Measurements from ENCODE around the gene WDTC1.

The WDTC1 gene

GRCh38 chr1:27339213-27339612 is 104.8 kb downstream of the WDTC1 start:
- no peak for DNase-seq

GRCh38 chr1:27341525-27342252 is 107.3 kb downstream of the WDTC1 start, which contains the start of gene SYTL1:
TSS of gene SYTL1 (plus strand) at chr1:27342022. CDS start at chr1:27345335, 3,313 bp downstream.
- peak; percentile 65 for DNase-seq

GRCh38 chr1:27342391-27342777 is 108.0 kb downstream of the WDTC1 start:
- DNase-seq: no peak

- DNase-seq: peak; percentile 37
Measured at GRCh38 chr1:27342778-27343638, 108.6 kb downstream of the WDTC1 start.

- no peak for DNase-seq
Measured at GRCh38 chr1:27343639-27344025, 109.2 kb downstream of the WDTC1 start.

GRCh38 chr1:27345272-27345671 is 110.8 kb downstream of the WDTC1 start:
- no peak for DNase-seq

GRCh38 chr1:27346357-27346756 is 111.9 kb downstream of the WDTC1 start:
- DNase-seq: no peak

- no peak for DNase-seq
Measured at GRCh38 chr1:27346991-27347624, 112.7 kb downstream of the WDTC1 start.

- DNase-seq: no peak
Measured at GRCh38 chr1:27348861-27349783, 114.7 kb downstream of the WDTC1 start.

- no peak for DNase-seq
Measured at GRCh38 chr1:27349784-27350662, 115.6 kb downstream of the WDTC1 start.

- no peak for DNase-seq
Measured at GRCh38 chr1:27350663-27351540, 116.5 kb downstream of the WDTC1 start.

GRCh38 chr1:27351541-27352107 is 117.2 kb downstream of the WDTC1 start:
- no peak for DNase-seq

- DNase-seq: no peak
Measured at GRCh38 chr1:27353166-27353565, 118.7 kb downstream of the WDTC1 start.

- DNase-seq: no peak
Measured at GRCh38 chr1:27353629-27354028, 119.2 kb downstream of the WDTC1 start.

- no peak for DNase-seq
Measured at GRCh38 chr1:27355683-27356082, 121.3 kb downstream of the WDTC1 start.

- DNase-seq: no peak
Measured at GRCh38 chr1:27356277-27356618, 121.8 kb downstream of the WDTC1 start.

GRCh38 chr1:27356619-27357280 is 122.3 kb downstream of the WDTC1 start:
- no peak for DNase-seq

GRCh38 chr1:27357281-27358037 is 123.0 kb downstream of the WDTC1 start:
- DNase-seq: peak; percentile 62

Measured in inflammatory macrophage treated with lipopolysaccharide for 4 hours (primary cell).